GM12864 (cell line): ENCODE data around the gene ZSCAN1.

Experiments
- DNase-seq: peaks from one replicate; pipeline ENCODE4 v3.0.0-alpha.2; 2011; ENCODE audit warnings: low read depth
- H3K4me3 ChIP-seq: 2 replicates; pipeline ENCODE4 v1.5.1; 2011; ENCODE audit warnings: mild to moderate bottlenecking, low read depth, low read length, control low read depth
- TF ChIP-seq, protein P1 (sequence below): IDR thresholded peaks from 2 replicates; pipeline ENCODE4 v1.5.1; 2011; ENCODE audit warnings: low read depth, mild to moderate bottlenecking, moderate library complexity, low read length, control low read depth, inconsistent platforms; ENCODE audit errors: missing control alignments

Gene ZSCAN1

DNA sequence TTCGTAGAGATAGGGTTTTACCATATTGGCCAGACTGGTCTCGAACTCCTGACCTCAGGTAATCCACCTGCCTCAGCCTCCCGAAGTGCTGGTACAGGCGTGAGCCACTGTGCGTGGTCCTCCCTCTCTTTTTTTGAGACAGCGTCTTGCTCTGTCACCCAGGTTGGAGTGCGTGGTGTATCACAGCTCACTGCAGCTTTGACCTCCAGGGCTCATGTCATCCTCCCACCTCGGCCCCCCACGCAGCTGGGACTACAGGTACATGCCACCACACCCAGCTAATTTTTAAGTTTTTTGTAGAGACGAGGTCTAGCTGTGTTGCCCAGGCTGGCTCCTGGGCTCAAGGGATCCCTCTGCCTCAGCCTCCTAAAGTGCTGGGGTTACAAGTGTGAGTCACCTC lies 46.0 kb downstream of the ZSCAN1 start:
- no peak for DNase-seq
- TF ChIP-seq, protein P1, sequence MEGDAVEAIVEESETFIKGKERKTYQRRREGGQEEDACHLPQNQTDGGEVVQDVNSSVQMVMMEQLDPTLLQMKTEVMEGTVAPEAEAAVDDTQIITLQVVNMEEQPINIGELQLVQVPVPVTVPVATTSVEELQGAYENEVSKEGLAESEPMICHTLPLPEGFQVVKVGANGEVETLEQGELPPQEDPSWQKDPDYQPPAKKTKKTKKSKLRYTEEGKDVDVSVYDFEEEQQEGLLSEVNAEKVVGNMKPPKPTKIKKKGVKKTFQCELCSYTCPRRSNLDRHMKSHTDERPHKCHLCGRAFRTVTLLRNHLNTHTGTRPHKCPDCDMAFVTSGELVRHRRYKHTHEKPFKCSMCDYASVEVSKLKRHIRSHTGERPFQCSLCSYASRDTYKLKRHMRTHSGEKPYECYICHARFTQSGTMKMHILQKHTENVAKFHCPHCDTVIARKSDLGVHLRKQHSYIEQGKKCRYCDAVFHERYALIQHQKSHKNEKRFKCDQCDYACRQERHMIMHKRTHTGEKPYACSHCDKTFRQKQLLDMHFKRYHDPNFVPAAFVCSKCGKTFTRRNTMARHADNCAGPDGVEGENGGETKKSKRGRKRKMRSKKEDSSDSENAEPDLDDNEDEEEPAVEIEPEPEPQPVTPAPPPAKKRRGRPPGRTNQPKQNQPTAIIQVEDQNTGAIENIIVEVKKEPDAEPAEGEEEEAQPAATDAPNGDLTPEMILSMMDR = no peak
- no peak overlapping the region for H3K4me3 ChIP-seq

DNA sequence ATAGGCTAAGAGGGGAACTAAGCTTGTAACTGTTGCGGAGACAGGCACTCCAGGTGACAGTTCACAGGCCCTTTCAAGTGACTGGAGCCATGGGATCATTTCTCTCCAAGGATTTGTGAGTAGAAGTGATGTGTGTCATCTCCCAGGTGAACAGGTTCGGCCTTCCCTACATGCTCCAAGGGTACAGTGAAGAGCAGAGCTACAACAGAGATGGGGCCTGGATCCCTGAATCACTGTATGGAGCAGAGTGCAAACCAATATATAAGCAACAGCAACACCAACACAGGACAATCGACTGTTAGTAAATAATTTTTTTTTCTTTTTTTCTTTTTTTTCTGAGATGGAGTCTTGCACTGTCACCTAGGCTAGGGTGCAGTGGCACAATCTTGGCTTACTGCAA lies 49.2 kb downstream of the ZSCAN1 start:
- DNase-seq = no peak
- no peak overlapping the region for H3K4me3 ChIP-seq
- TF ChIP-seq, protein P1 = no peak

DNA sequence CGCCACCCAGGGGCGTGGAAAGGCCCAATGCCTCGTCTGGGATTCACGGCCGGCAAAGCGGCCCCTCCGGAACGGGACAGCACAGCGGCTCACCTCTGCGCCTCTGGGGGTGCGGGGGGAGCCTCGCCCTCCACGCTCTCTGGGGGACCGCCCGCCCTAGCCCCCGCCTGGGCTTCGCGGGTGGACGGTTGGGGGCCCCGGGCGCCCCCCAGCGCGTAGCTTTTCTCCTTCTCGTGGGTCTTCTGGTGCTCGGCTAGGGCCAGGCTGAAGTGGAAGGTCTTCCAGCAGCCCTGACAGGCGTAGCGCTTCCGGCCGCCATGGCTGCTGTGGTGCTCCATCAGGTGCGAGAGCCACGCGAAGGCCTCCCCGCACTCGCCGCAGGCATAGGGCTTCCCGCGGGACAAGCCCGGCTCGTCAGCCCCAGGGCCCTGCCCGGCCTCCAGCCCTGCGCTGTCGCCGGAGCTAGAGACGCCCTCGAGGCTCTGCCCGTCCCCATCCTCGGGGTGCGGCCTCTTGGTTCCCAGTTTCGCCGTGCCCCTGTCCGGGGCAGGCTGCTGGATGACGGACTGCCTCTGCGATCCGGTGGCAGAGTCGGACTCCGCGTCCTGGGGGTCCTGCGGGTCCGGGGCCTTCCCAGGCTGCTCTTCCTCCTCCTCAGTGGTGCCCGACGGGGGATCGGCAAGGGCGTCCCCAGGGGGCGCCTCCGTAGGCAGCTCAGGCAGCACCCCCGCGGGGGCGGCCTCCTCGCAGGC lies 50.9 kb downstream of the ZSCAN1 start:
- H3K4me3 ChIP-seq = no peak overlapping the region
- TF ChIP-seq, protein P1 = no peak
- DNase-seq = no peak

DNA sequence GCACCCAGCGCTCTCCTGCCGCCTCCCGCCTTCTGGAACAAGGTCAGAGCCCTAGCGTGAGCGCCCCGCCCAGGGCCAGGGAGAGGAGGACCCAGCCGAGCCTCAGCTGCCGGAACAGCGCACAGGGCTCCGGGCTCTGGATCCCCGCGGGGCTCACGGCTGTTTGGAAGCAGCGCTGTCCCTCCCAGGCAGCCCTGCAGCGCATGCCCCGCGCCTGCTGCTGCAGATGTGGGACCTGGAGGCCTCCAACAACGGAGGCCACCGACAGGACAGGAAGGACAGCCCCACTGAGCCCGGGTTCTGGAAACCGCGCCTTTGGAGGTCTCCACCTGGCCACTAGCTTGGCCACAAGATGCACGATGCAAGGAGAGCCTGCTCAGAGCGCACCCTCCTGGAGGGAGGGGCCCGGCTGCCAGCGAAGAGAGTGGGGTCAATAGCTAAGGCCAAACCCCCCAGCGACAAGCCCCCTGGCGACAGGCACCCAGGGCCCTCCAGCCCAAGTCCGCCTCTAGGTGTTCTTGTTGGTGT lies 51.6 kb downstream of the ZSCAN1 start:
- no peak for DNase-seq
- no peak overlapping the region for H3K4me3 ChIP-seq
- TF ChIP-seq, protein P1 = no peak

DNA sequence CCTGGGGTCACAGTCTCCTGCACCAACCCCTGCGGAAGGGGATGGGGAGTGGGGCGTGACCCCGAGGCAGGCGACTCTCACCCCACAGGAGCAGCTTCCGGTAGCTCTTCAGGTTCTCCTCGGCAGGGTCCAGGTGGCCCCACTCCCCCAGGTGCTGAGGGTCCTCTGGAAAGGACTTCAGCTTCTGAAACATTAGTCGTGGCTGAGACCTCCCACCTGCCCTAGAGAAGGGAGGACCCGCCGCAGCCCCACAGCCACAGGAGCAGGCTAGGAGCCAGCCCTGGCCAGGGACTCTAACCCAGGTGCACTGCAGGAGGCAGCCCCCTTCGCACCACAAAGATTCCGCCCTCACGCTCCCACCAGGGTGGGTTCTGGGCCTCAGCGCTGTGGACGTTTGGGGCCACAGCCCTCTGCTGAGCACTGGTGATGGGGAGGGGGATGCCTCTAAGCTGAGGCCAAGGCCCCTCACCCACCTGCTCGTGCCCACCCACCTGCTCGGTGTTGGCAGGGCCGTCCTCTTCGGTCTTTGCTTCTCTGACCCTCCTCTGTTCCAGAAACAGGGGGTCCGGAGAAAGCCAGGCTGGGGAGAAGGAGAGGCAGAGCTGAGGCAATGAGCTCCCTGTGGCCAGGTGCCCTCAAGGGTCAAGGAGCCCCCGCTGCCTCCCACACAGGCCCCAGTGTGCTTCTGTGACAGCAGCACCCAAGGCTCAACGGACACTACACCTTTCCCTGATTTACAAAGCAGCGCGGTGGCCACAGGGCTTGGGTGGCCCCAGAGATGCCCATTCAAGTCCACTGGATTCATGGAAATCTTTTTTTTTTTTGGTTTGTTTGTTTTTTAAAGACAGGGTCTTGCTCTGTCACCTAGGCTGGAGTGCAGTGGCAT lies 53.2 kb downstream of the ZSCAN1 start:
- TF ChIP-seq, protein P1 = no peak
- H3K4me3 ChIP-seq = no peak overlapping the region
- DNase-seq = no peak

DNA sequence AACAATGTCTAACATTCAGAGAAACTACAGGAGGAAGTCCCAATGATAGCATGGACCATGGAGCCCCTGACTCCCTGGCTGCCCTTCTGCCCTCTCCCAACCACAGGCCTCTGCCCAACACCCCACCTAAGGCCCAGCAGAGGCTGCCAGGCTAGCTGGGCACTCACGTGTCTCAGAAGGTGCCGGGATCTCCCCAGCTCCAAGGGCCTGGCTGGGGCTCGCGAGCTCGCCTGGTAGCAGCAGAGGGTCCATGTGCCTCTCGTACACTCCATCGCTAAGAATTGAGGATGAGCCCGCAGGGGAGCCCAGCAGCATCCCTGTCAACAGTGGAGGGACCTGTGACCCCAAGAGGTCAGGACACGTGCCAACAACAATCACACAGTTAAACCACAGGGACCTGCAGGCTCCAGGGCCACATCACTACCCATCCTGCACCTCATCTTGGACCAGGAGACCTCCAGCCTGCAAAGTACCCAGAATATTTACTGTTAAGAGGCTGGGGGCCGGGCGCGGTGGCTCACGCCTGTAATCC lies 54.8 kb downstream of the ZSCAN1 start:
- DNase-seq = no peak
- TF ChIP-seq, protein P1 = no peak
- no peak overlapping the region for H3K4me3 ChIP-seq
